ENCODE data around the gene IL17F.

Gene IL17F

DNA sequence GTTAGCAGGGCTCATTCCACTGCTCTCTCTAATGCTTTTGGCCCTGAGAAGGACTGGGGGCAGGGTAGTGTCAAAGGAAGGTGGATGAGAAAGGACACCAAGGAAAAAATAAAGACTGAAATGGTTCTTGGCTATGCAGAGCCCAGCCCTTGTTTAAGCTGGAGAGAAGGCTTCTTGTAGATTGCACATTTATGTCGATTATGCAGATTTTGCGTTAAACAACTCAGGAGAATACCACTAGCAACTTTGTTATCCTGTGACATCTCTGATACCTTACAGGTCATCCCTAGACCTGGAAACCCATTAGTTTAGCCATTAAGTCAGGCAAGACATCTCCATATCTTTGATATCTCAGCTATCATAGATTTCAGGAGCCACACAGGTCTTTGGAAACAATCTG, 11.1 kb upstream of the IL17F start:
- peaks cover 17% of the 10 kb centered on the region for H3F3A ChIP-seq (ENCODE audit: insufficient read depth)
- no peaks in the 10 kb centered on the region for H3K27me3 ChIP-seq (ENCODE audit: low read length)
- no peaks in the 10 kb centered on the region for H4K20me1 ChIP-seq (ENCODE audit: low read depth, low read length)
- TF ChIP-seq, protein P1, sequence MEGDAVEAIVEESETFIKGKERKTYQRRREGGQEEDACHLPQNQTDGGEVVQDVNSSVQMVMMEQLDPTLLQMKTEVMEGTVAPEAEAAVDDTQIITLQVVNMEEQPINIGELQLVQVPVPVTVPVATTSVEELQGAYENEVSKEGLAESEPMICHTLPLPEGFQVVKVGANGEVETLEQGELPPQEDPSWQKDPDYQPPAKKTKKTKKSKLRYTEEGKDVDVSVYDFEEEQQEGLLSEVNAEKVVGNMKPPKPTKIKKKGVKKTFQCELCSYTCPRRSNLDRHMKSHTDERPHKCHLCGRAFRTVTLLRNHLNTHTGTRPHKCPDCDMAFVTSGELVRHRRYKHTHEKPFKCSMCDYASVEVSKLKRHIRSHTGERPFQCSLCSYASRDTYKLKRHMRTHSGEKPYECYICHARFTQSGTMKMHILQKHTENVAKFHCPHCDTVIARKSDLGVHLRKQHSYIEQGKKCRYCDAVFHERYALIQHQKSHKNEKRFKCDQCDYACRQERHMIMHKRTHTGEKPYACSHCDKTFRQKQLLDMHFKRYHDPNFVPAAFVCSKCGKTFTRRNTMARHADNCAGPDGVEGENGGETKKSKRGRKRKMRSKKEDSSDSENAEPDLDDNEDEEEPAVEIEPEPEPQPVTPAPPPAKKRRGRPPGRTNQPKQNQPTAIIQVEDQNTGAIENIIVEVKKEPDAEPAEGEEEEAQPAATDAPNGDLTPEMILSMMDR (IDR thresholded peaks at IDR 0.05; ENCODE audit: insufficient read depth, low read length, poor library complexity, severe bottlenecking) = no peak
- TF ChIP-seq EZH2phosphoT487 (conservative IDR thresholded peaks at IDR 0.05; ENCODE audit: low read length) = no peak
- no peak overlapping the region for H3K4me2 ChIP-seq (ENCODE audit: low read depth, low read length, poor library complexity, severe bottlenecking)
- H3K9me3 ChIP-seq (ENCODE audit: insufficient read depth, low read length) = no peaks in the 10 kb centered on the region
- no peak overlapping the region for H3K27ac ChIP-seq (ENCODE audit: low read depth, low read length)
- no peak overlapping the region for H3K9ac ChIP-seq (ENCODE audit: low read length)
- H3K79me2 ChIP-seq (ENCODE audit: insufficient read depth, low read length) = no peaks in the 10 kb centered on the region
- no peak overlapping the region for H2AFZ ChIP-seq (ENCODE audit: low read depth, low read length, severe bottlenecking)
- H3K4me3 ChIP-seq (ENCODE audit: insufficient read depth, low read length, poor library complexity, severe bottlenecking) = no peak overlapping the region
- H3K36me3 ChIP-seq (ENCODE audit: low read length) = no peaks in the 10 kb centered on the region
- no peaks in the 10 kb centered on the region for H3K9me2 ChIP-seq (replicated peaks; ENCODE audit: insufficient read depth, low read length)

DNA sequence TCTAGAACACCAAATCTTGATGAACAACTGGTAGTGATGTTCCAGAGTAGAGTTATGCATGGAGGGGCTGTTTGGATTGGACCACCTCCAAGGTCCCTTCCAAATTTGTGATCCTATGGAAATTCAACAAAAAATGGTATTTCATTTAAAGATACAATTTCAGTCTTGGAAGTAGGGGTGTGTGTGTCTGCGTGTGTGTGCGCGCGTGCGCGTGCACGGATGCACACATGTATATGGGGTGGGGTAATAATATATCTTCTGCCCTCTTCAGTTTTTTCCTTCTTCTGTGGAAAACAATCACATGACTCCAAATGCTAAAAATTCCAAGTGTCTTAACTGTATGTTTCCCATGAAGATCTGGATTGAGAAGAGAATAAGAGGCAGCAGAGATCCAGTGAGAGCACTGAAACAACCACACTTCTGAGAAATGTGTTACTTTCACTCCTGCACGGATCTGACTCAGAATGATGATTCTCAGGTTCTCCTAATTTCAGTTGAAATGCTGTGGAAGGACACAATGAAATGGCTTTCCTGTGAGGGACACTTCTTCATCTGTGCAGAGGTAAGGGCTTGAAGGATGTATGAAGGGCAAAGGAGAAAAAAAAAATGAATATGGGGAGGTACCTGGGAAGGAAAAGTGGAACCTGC, 10.6 kb upstream of the IL17F start:
- Histone ChIP-seq H3K9me3 (ENCODE audit: insufficient read depth, low read length) (no peaks in the 10 kb centered on the region), H2AFZ (ENCODE audit: low read depth, low read length, severe bottlenecking) (no peak overlapping the region), H3K36me3 (ENCODE audit: low read length) (no peaks in the 10 kb centered on the region), H3K27me3 (ENCODE audit: low read length) (no peaks in the 10 kb centered on the region), H3K79me2 (ENCODE audit: insufficient read depth, low read length) (no peaks in the 10 kb centered on the region), H4K20me1 (ENCODE audit: low read depth, low read length) (no peaks in the 10 kb centered on the region), H3K4me2 (ENCODE audit: low read depth, low read length, poor library complexity, severe bottlenecking) (no peak overlapping the region), H3K9ac (ENCODE audit: low read length) (no peak overlapping the region), H3K4me3 (ENCODE audit: insufficient read depth, low read length, poor library complexity, severe bottlenecking) (no peak overlapping the region), H3F3A (ENCODE audit: insufficient read depth) (peaks cover 11% of the 10 kb centered on the region), H3K27ac (ENCODE audit: low read depth, low read length) (no peak overlapping the region), H3K9me2 (replicated peaks; ENCODE audit: insufficient read depth, low read length) (no peaks in the 10 kb centered on the region)
- TF ChIP-seq EZH2phosphoT487 (conservative IDR thresholded peaks at IDR 0.05; ENCODE audit: low read length) = no peak
- TF ChIP-seq, protein P1 (IDR thresholded peaks at IDR 0.05; ENCODE audit: insufficient read depth, low read length, poor library complexity, severe bottlenecking) = no peak

DNA sequence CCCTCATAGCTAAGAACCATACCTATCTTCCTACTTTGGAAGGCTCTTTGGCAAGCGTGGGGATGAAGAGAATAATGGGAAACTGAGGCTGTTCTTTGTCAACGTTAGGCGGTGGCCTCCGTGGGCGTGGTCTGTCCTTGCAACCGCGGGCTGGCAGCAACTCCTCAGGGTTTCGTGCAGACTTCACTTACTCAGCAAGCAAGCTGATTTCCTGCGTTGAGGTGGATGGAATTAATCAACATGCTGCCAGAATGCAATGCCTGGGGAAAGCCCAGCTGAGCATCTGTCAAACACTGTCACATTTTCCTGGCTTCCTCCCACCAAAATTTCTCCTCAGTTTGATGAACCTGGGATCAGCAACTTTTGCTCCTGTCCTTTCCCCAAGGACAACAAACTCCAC, 9.2 kb upstream of the IL17F start:
- no peak overlapping the region for H3K27ac ChIP-seq (ENCODE audit: low read depth, low read length)
- no peak overlapping the region for H3K4me3 ChIP-seq (ENCODE audit: insufficient read depth, low read length, poor library complexity, severe bottlenecking)
- no peaks in the 10 kb centered on the region for H3K9me3 ChIP-seq (ENCODE audit: insufficient read depth, low read length)
- H4K20me1 ChIP-seq (ENCODE audit: low read depth, low read length) = no peaks in the 10 kb centered on the region
- H3F3A ChIP-seq (ENCODE audit: insufficient read depth) = peaks cover under 1% of the 10 kb centered on the region; the same call in 1 of the 2 replicates
- H3K27me3 ChIP-seq (ENCODE audit: low read length) = 0 out of 2 replicates have a peak, but pooled peaks cover 4% of the 10 kb centered on the region
- no peaks in the 10 kb centered on the region for H3K9me2 ChIP-seq (replicated peaks; ENCODE audit: insufficient read depth, low read length)
- no peak overlapping the region for H3K4me2 ChIP-seq (ENCODE audit: low read depth, low read length, poor library complexity, severe bottlenecking)
- no peak overlapping the region for H2AFZ ChIP-seq (ENCODE audit: low read depth, low read length, severe bottlenecking)
- no peaks in the 10 kb centered on the region for H3K79me2 ChIP-seq (ENCODE audit: insufficient read depth, low read length)
- TF ChIP-seq, protein P1 (IDR thresholded peaks at IDR 0.05; ENCODE audit: insufficient read depth, low read length, poor library complexity, severe bottlenecking) = no peak
- no peak for TF ChIP-seq EZH2phosphoT487 (conservative IDR thresholded peaks at IDR 0.05; ENCODE audit: low read length)
- H3K36me3 ChIP-seq (ENCODE audit: low read length) = no peaks in the 10 kb centered on the region
- no peak overlapping the region for H3K9ac ChIP-seq (ENCODE audit: low read length)

All from SU-DHL-6 (cell line).